Measurements from ENCODE around the gene PABPN1L.

The PABPN1L gene

GRCh38 chr16:88879788-88880055 is 13.3 kb upstream of the PABPN1L start:
- TF ChIP-seq EZH2phosphoT487 (IDR thresholded peaks at IDR 0.05; ENCODE audit: low read length) = no peak
- no peak for TF ChIP-seq CTCF (IDR thresholded peaks at IDR 0.05; ENCODE audit: low read length)
- no peak for TF ChIP-seq EZH2 (optimal IDR thresholded peaks at IDR 0.05; ENCODE audit: low read depth, low read length)
- Histone ChIP-seq H3K4me1 (ENCODE audit: low read length) (no peaks in the 10 kb centered on the region), H3K4me3 (ENCODE audit: low read length) (no peak overlapping the region), H3K9me3 (replicated peaks; ENCODE audit: insufficient read depth, low read length) (no peaks in the 10 kb centered on the region), H2AFZ (ENCODE audit: low read length) (no peak overlapping the region), H3K27me3 (replicated peaks; ENCODE audit: insufficient read depth, low read length) (no peaks in the 10 kb centered on the region), H3F3A (ENCODE audit: insufficient read depth, low read length) (no peaks in the 10 kb centered on the region), H3K9ac (ENCODE audit: low read length) (no peak overlapping the region), H3K4me2 (ENCODE audit: low read depth, low read length) (no peak overlapping the region), H4K20me1 (ENCODE audit: insufficient read depth, low read length) (no peaks in the 10 kb centered on the region), H3K79me2 (ENCODE audit: low read length) (no peaks in the 10 kb centered on the region), H3K9me2 (replicated peaks; ENCODE audit: insufficient read depth, low read length) (no peaks in the 10 kb centered on the region), H3K36me3 (replicated peaks; ENCODE audit: insufficient read depth, low read length) (no peaks in the 10 kb centered on the region), H3K27ac (ENCODE audit: low read length) (no peak overlapping the region)
- DNase-seq = no peak

GRCh38 chr16:88878967-88879787 is 12.7 kb upstream of the PABPN1L start:
- no peak overlapping the region for H3K27ac ChIP-seq (ENCODE audit: low read length)
- DNase-seq = no peak
- no peak overlapping the region for H3K4me2 ChIP-seq (ENCODE audit: low read depth, low read length)
- no peaks in the 10 kb centered on the region for H3K79me2 ChIP-seq (ENCODE audit: low read length)
- no peaks in the 10 kb centered on the region for H3K9me3 ChIP-seq (replicated peaks; ENCODE audit: insufficient read depth, low read length)
- H3F3A ChIP-seq (ENCODE audit: insufficient read depth, low read length) = no peaks in the 10 kb centered on the region
- H3K27me3 ChIP-seq (replicated peaks; ENCODE audit: insufficient read depth, low read length) = no peaks in the 10 kb centered on the region
- no peaks in the 10 kb centered on the region for H3K4me1 ChIP-seq (ENCODE audit: low read length)
- H3K9me2 ChIP-seq (replicated peaks; ENCODE audit: insufficient read depth, low read length) = no peaks in the 10 kb centered on the region
- H3K4me3 ChIP-seq (ENCODE audit: low read length) = no peak overlapping the region
- H4K20me1 ChIP-seq (ENCODE audit: insufficient read depth, low read length) = no peaks in the 10 kb centered on the region
- TF ChIP-seq EZH2phosphoT487 (IDR thresholded peaks at IDR 0.05; ENCODE audit: low read length) (no peak), EZH2 (optimal IDR thresholded peaks at IDR 0.05; ENCODE audit: low read depth, low read length) (no peak), CTCF (IDR thresholded peaks at IDR 0.05; ENCODE audit: low read length) (no peak)
- H3K36me3 ChIP-seq (replicated peaks; ENCODE audit: insufficient read depth, low read length) = no peaks in the 10 kb centered on the region
- H3K9ac ChIP-seq (ENCODE audit: low read length) = no peak overlapping the region
- H2AFZ ChIP-seq (ENCODE audit: low read length) = no peak overlapping the region

- no peak overlapping the region for H3K4me2 ChIP-seq (ENCODE audit: low read depth, low read length)
These were observed 11.9 kb upstream of the PABPN1L start for GRCh38 chr16:88878356-88878755.

More at GRCh38 chr16:88878356-88878755, 11.9 kb upstream of the PABPN1L start:
- Histone ChIP-seq H3K4me1 (ENCODE audit: low read length) (no peaks in the 10 kb centered on the region), H3K27ac (ENCODE audit: low read length) (no peak overlapping the region), H3K79me2 (ENCODE audit: low read length) (no peaks in the 10 kb centered on the region), H3K9ac (ENCODE audit: low read length) (no peak overlapping the region), H4K20me1 (ENCODE audit: insufficient read depth, low read length) (no peaks in the 10 kb centered on the region), H3K27me3 (replicated peaks; ENCODE audit: insufficient read depth, low read length) (no peaks in the 10 kb centered on the region), H3K9me2 (replicated peaks; ENCODE audit: insufficient read depth, low read length) (no peaks in the 10 kb centered on the region), H2AFZ (ENCODE audit: low read length) (no peak overlapping the region), H3F3A (ENCODE audit: insufficient read depth, low read length) (no peaks in the 10 kb centered on the region), H3K9me3 (replicated peaks; ENCODE audit: insufficient read depth, low read length) (no peaks in the 10 kb centered on the region), H3K36me3 (replicated peaks; ENCODE audit: insufficient read depth, low read length) (no peaks in the 10 kb centered on the region), H3K4me3 (ENCODE audit: low read length) (no peak overlapping the region)
- TF ChIP-seq EZH2phosphoT487 (IDR thresholded peaks at IDR 0.05; ENCODE audit: low read length) (no peak), EZH2 (optimal IDR thresholded peaks at IDR 0.05; ENCODE audit: low read depth, low read length) (no peak), CTCF (IDR thresholded peaks at IDR 0.05; ENCODE audit: low read length) (no peak)
- no peak for DNase-seq

Data from MM.1S (cell line).